ENCODE results near the gene AFF2.
"Not testable (repeated sequence)": the region's sequence is repeated elsewhere in the genome, so short reads cannot be mapped to it uniquely, and the experiment has no call there.

AFF2 gene

GRCh38 chrX:148850631-148851030 lies 350.2 kb downstream of the AFF2 start:
- no peak for DNase-seq (ENCODE audit: low read depth in 2 of 2)

DNA sequence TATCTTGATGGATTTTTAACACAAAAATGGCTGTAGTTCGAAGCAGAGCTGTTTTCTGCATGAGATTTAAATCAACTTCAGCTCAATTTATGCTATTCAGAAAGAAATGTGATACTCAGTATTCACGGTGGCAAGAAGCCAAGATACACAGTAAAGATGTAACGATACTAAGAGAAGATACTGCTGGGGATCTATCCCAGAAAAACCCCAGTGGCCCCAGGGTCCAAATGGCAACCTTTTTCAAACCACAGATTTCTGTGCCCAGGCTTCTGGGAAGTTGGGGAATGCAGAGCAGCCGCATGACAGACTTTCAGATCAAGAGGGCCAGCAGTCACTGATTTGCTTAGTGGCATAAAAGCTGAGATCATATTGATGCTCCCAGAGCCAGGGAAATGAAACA lies 353.9 kb downstream of the AFF2 start:
- no peak for DNase-seq (ENCODE audit: low read depth in 2 of 2)

DNA sequence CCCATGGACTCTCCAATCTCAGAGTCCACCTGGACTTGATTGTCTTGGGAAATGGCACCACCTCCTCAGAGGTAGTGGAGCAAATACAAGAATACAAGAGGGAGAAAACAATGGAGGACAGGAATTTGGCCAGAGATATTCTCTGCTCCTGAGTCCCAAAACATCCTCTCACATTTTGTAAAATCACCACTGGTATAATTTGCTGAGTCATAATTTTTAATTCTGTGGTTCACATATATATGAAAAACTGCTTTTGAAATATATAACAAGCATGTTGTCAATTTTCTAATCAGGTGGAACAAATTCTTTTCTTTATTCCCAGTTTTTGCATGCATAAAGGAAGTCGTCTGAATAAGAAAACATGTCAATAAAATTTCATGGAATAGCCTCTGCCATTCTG lies 356.1 kb downstream of the AFF2 start:
- DNase-seq (ENCODE audit: low read depth in 2 of 2) = no peak

- no peak for DNase-seq (ENCODE audit: low read depth in 2 of 2)
Observed at GRCh38 chrX:148865277-148866210, 365.1 kb downstream of the AFF2 start.

DNA sequence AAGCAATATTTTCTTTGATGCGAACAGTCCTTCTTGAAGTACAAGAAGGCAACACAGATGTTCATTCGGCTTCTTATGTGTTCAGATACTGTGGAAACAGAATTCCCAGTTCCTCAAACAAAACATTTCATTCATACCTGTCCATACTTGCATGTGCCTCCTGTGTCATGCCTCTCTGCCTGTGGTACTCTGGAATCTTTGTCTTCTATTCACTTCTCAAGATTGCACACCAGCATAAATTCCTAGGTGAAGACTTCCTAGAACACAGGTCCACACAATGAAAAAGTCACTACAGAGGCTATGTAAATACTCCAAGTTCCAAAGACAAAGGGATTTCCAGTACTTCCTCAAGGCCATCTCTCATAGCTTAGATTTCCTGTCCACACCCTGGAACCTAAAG lies 367.2 kb downstream of the AFF2 start:
- DNase-seq (ENCODE audit: low read depth in 2 of 2) = no peak

GRCh38 chrX:148871422-148872160 lies 371.2 kb downstream of the AFF2 start:
- DNase-seq (ENCODE audit: low read depth in 2 of 2) = no peak

DNA sequence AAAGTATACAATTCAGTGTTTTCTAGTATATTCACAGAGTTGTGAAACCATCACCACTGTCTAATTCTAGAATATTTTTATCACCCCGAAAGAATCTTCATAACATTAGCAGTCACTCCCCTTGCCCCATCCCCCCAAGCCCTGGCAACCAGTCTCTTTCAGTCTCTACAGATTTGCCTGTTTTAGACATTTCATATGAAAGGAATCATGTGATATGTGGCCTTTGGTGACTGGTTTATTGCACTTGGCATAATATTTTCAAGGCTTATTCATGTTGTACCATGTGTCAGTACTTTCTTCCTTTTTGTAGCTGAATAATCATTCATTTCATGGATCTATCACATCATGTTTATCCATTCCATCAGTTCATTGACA lies 371.7 kb downstream of the AFF2 start:
- DNase-seq (ENCODE audit: low read depth in 2 of 2) = no peak

GRCh38 chrX:148872881-148873280 lies 372.5 kb downstream of the AFF2 start:
- DNase-seq (ENCODE audit: low read depth in 2 of 2) = no peak

DNA sequence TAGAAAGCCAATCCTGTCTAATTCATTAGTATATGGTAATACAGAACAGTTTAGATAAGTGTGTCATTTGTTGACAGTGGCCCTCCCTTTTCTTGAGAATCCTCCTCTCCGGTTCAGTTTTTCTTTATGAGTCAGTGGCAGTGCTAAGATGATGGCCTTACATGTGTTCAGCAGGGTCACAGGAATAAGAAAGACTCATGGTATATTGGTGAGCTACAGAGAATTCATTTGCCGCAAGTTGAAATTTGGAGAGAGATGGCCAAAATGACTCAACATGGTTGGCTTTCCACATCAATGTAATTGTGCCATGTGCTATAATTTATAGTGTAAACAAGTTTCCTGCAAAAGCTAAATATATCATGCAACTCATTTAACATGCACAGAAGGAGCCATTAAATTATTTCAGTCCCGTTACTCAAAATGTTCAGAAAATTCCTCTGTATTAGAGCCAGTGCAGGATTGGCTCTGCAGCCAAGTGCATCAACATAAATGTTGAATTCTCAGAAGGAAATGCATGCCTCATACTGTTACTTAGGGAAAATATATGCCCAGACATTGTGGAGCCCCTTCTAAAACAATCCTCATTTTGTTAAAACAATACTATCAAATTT lies 374.3 kb downstream of the AFF2 start:
- DNase-seq (ENCODE audit: low read depth in 2 of 2) = no peak

GRCh38 chrX:148878371-148878770 lies 378.0 kb downstream of the AFF2 start:
- DNase-seq (ENCODE audit: low read depth in 2 of 2) = no peak

DNA sequence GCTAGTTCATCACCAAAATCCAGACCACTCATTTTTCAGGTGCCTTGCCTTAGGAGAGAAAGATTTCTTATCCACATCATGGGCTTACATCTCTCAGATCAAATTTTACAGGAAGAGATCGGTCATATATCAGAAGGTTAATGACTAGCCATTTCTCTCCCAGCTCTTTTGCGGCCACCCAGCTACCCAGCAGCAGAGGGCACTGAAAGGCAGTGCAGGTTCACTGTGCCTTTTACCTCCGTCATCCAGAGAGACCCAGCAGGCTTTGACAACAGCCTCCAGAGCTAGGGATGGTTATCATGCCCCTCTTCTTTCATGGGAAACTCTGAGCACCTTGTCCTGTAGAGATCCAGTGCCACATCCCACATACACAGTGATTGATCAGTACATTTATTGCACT lies 384.8 kb downstream of the AFF2 start:
- no peak for DNase-seq (ENCODE audit: low read depth in 2 of 2)

DNA sequence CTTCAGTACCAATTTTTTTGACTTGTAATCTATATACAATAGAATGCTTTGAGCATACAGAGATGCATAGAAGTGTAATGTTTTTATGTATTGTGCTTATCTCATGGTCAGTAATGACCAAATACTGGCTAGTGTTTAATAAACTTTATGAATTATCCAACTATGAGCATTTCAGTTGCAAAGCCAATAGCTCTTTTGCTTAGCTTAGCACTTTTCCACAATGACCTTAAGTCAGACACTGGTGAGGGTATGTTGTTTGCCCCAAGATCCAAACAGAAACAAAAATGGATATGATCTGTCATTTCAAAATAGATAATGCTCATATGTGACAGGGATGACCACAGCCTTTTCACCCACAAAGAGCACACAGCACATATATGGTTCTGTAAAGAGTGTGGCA lies 393.0 kb downstream of the AFF2 start:
- no peak for DNase-seq (ENCODE audit: low read depth in 2 of 2)

DNA sequence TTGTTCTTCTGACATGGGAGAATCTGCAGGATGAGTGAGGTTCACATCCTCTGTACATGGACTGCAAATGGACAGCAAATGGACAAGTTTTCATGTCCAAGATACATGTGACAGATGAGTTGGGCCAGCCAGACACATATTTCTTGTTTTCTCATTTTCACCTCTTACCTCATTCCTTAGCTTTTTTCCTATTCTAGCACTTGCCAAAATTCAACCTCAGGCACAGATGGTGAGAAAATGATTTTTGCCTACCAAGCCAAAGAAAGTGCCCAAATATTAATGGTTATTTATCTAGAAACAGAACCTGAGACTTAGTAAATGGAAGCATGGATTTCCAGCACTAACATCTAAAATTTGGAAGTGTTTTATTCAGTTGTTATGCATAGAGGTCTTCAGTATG lies 402.2 kb downstream of the AFF2 start:
- DNase-seq (ENCODE audit: low read depth in 2 of 2) = no peak

DNA sequence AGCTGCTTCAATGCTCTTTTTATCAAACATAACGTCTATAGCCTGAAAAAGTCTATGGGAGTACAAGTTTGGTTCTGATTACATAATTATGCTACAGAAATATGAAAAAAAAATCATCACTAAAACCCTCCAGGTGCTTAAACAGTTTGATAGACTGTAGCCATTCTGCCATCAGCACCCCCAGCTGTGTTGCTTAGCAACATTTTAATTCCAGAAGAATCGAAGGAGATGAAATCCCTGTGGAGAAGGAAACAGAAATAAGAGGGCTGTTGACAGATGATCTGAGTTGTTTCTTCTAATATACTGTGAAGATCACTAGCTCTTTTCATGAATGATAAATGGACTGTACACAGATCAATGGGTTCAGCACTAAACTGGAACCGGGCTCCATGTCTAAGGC lies 402.8 kb downstream of the AFF2 start:
- no peak for DNase-seq (ENCODE audit: low read depth in 2 of 2)

DNA sequence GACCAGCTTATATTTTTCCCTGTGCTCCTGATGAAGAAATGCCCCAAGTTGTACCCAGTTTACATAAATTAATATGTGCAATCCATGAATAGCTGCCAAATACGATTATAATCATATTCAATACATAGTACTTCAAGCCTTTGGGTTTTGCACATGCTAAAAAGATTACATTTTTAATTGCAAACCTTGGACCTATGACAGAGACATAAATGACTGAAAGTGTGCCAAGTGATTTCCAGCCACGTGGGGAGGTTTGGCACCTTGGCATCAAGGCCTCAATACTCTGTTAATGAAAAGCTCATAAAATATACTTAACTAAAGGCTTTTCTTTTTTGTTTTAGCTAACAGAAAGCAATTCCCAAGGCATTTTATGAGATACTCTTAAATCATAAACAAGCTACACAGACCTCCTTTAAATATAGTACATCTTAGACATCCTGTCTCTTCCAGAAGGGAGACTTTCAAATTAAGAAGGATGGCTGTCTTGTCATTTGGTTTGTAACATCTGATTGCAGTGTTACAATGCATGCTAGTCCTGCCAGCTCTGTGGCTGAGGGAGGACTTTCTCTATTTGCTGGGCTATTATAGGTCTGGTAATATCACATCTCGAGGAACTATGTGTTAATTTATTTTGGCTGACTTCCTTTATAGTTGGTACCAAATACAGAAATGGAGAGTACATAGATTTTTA lies 404.1 kb downstream of the AFF2 start:
- DNase-seq (ENCODE audit: low read depth in 2 of 2) = no peak

GRCh38 chrX:148905400-148905799 lies 405.0 kb downstream of the AFF2 start:
- DNase-seq (ENCODE audit: low read depth in 2 of 2) = no peak

- DNase-seq (ENCODE audit: low read depth in 2 of 2) = not testable (repeated sequence)
Observed at GRCh38 chrX:148906628-148907027, 406.2 kb downstream of the AFF2 start.

DNA sequence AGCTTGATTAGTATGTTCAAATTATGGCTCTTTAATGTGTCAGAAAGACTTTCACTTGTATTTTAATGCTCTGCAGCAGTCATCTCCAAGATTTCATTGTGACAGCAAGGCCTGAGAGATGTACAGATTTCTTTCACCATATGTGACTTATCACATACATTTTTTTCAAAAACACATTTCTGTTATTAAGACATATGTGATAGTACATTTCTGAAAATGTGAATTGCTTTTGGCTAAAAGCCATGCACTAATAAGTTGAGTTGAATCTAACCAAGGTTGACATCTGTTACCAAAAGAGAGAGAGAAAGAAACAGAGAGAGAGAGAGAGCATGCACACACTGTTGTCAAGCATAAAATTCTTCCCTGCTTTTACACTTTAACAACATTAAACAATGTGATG lies 409.3 kb downstream of the AFF2 start:
- no peak for DNase-seq (ENCODE audit: low read depth in 2 of 2)

GRCh38 chrX:148913971-148914370 lies 413.6 kb downstream of the AFF2 start:
- DNase-seq (ENCODE audit: low read depth in 2 of 2) = no peak

- DNase-seq (ENCODE audit: low read depth in 2 of 2) = no peak
Observed at GRCh38 chrX:148914783-148915182, 414.4 kb downstream of the AFF2 start.

DNA sequence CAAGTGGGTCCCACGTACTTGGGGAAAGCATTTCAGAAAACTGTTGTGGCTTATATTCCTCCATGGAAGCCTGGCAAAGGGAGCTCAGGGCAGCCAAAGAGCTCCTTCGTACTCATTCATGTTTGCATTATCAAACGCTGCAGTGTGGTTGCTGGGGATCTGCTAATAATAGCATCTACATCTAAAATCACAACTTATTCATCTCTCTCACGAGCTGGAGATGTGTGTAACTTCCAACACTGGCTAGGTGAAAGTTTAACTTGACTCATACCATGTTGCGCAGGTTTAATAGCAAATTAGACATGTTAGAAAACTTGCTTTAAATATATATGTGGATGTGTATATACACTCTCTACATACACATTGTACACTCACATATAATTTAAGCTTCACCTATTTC lies 415.1 kb downstream of the AFF2 start:
- DNase-seq (ENCODE audit: low read depth in 2 of 2) = no peak

GRCh38 chrX:148917441-148917840 lies 417.0 kb downstream of the AFF2 start:
- no peak for DNase-seq (ENCODE audit: low read depth in 2 of 2)

Data from stimulated activated CD8-positive, alpha-beta memory T cell treated with anti-CD3 and anti-CD28 coated beads, Interleukin-2, amount 100 ng/mL, for 1 hour (primary cell).